IMR-90 (cell line): Measurements from ENCODE around the gene VNN1. TPM values are rescaled to one million over a fixed set of nuclear protein-coding genes. Genes with fewer than 3 reads are reported as not detected.

Source experiments
- ATAC-seq: fragments of 200-7000 bp; cut with Tn5 transposase; 2 replicates; pipeline ENCODE4 v1.9.1; 2020; ENCODE audit warnings: low read depth, mild to moderate bottlenecking, moderate library complexity
- BruUV-seq: library from RNA; stranded (reverse); fragments of 400-500 nt; replicated peaks from 2 replicates; lab custom pipeline; 2021; lab: Mats Ljungman, UMichigan
- CTCF ChIA-PET: fragments of 300-600 bp; formaldehyde crosslinking; extraction: SDS; loops from one replicate; lab custom pipeline; 2021; ENCODE audit warnings: antibody characterized with exemption; lab: Yijun Ruan, JAX
- POLR2A ChIA-PET: fragments of 300-600 bp; sonication (Branson Sonifier 250); formaldehyde crosslinking; loops from one replicate; lab custom pipeline; 2022; ENCODE audit warnings: antibody characterized with exemption; ENCODE audit not compliant: unreplicated experiment; lab: Charles Lee
- DNase-seq: peaks from one replicate; pipeline ENCODE4 v3.0.0; 2013
- H2AFZ ChIP-seq: replicated peaks from 2 replicates; pipeline ENCODE3; 2013; ENCODE audit warnings: low read length, mild to moderate bottlenecking; ENCODE audit not compliant: poor library complexity
- H2AK5ac ChIP-seq: 2 replicates; pipeline ENCODE4 v1.6.1; 2013; ENCODE audit warnings: low read depth, low read length, inconsistent platforms
- H2AK9ac ChIP-seq: replicated peaks from 2 replicates; pipeline ENCODE3; 2013; ENCODE audit warnings: mild to moderate bottlenecking, low read depth, low read length, moderate library complexity; ENCODE audit not compliant: poor library complexity
- H2BK120ac ChIP-seq: 2 replicates; pipeline ENCODE4 v1.6.1; 2013; ENCODE audit warnings: low read depth, low read length, inconsistent platforms
- H2BK15ac ChIP-seq: 3 replicates; pipeline ENCODE4 v1.6.1; 2013; ENCODE audit warnings: low read depth, low read length, inconsistent platforms
- H2BK20ac ChIP-seq: 2 replicates; pipeline ENCODE4 v1.6.1; 2013; ENCODE audit warnings: low read depth, mild to moderate bottlenecking, inconsistent platforms, low read length, moderate library complexity
- H2BK5ac ChIP-seq: 2 replicates; pipeline ENCODE4 v1.6.1; 2013; ENCODE audit warnings: mild to moderate bottlenecking, low read depth, low read length, inconsistent platforms; ENCODE audit not compliant: poor library complexity, severe bottlenecking
- H3K14ac ChIP-seq: replicated peaks from 2 replicates; pipeline ENCODE4 v1.6.1; 2013; ENCODE audit warnings: low read depth, low read length, inconsistent platforms
- H3K18ac ChIP-seq: 2 replicates; pipeline ENCODE4 v1.6.1; 2013; ENCODE audit warnings: low read depth, low read length, control low read depth
- H3K23ac ChIP-seq: 2 replicates; pipeline ENCODE4 v1.6.1; 2013; ENCODE audit warnings: low read depth, low read length, inconsistent platforms
- H3K27ac ChIP-seq: 2 replicates; pipeline ENCODE4 v1.5.1; 2013; ENCODE audit warnings: mild to moderate bottlenecking, control low read depth, low read length; ENCODE audit not compliant: insufficient read depth
- H3K27me3 ChIP-seq: 2 replicates; pipeline ENCODE4 v1.6.1; 2013; ENCODE audit warnings: low read length; ENCODE audit not compliant: control insufficient read depth, insufficient read depth
- H3K36me3 ChIP-seq: 2 replicates; pipeline ENCODE4 v1.6.1; 2013; ENCODE audit warnings: low read length, mixed read lengths; ENCODE audit not compliant: control insufficient read depth, insufficient read depth
- H3K4ac ChIP-seq: 2 replicates; pipeline ENCODE4 v1.6.1; 2013; ENCODE audit warnings: low read depth, low read length, inconsistent platforms
- H3K4me1 ChIP-seq: 2 replicates; pipeline ENCODE4 v1.6.1; 2013; ENCODE audit warnings: low read length, mixed read lengths; ENCODE audit not compliant: control insufficient read depth, insufficient read depth
- H3K4me2 ChIP-seq: 2 replicates; pipeline ENCODE4 v1.6.1; 2013; ENCODE audit warnings: low read depth, mild to moderate bottlenecking, control low read depth, low read length, moderate library complexity
- H3K4me3 ChIP-seq: 2 replicates; pipeline ENCODE4 v1.5.1; 2013; ENCODE audit warnings: low read depth, mild to moderate bottlenecking, control low read depth, low read length, moderate library complexity; ENCODE audit not compliant: insufficient read depth
- H3K56ac ChIP-seq: 2 replicates; pipeline ENCODE4 v1.6.1; 2013; ENCODE audit warnings: low read length, inconsistent platforms; ENCODE audit not compliant: insufficient read depth; ENCODE audit errors: extremely low read depth
- H3K79me1 ChIP-seq, 2 experiments: 2 replicates each; pipeline ENCODE4 v1.6.1; 2013; ENCODE audit warnings: low read length in 2 of 2, inconsistent platforms in 1 of 2, low read depth in 1 of 2
- H3K9ac ChIP-seq: 2 replicates; pipeline ENCODE4 v1.6.1; 2013; ENCODE audit warnings: low read depth, low read length, control low read depth
- H3K9me1 ChIP-seq: 2 replicates; pipeline ENCODE4 v1.6.1; 2013; ENCODE audit warnings: low read length, inconsistent platforms; ENCODE audit not compliant: insufficient read depth
- H3K9me3 ChIP-seq: 2 replicates; pipeline ENCODE4 v1.6.1; 2013; ENCODE audit warnings: low read length; ENCODE audit not compliant: control insufficient read depth, insufficient read depth
- H4K20me1 ChIP-seq: 2 replicates; pipeline ENCODE4 v1.6.1; 2013; ENCODE audit warnings: low read length, inconsistent platforms; ENCODE audit not compliant: insufficient read depth
- H4K5ac ChIP-seq: 2 replicates; pipeline ENCODE4 v1.6.1; 2013; ENCODE audit warnings: mild to moderate bottlenecking, low read depth, low read length, control low read depth
- H4K8ac ChIP-seq, 2 experiments: 2 replicates each; pipeline ENCODE4 v1.6.1; 2013; ENCODE audit warnings: low read depth in 2 of 2, low read length in 2 of 2, control low read depth in 1 of 2, inconsistent platforms in 1 of 2
- H4K91ac ChIP-seq: 2 replicates; pipeline ENCODE4 v1.6.1; 2013; ENCODE audit warnings: low read depth, low read length, inconsistent platforms; ENCODE audit not compliant: insufficient read depth
- BHLHE40 ChIP-seq: fragments of 150-350 bp; IDR thresholded peaks from 2 replicates; pipeline ENCODE4 v1.6.1; 2016; ENCODE audit warnings: mild to moderate bottlenecking, low read depth, low read length
- CEBPB ChIP-seq: IDR thresholded peaks from 2 replicates; pipeline ENCODE4 v1.6.1; 2012; ENCODE audit warnings: low read depth, low read length, improper control_type of control experiment
- CHD1 ChIP-seq: IDR thresholded peaks from 2 replicates; pipeline ENCODE4 v1.6.1; 2012; ENCODE audit warnings: low read depth, low read length, improper control_type of control experiment
- FOS ChIP-seq: fragments of 150-350 bp; IDR thresholded peaks from 2 replicates; pipeline ENCODE4 v1.6.1; 2016; ENCODE audit warnings: low read depth, low read length
- MAFK ChIP-seq: IDR thresholded peaks from 2 replicates; pipeline ENCODE4 v1.6.1; 2012; ENCODE audit warnings: low read depth, low read length, improper control_type of control experiment
- MAZ ChIP-seq: IDR thresholded peaks from 2 replicates; pipeline ENCODE4 v1.6.1; 2012; ENCODE audit warnings: low read depth, mild to moderate bottlenecking, low read length, improper control_type of control experiment, moderate library complexity, borderline replicate concordance
- MXI1 ChIP-seq: IDR thresholded peaks from 2 replicates; pipeline ENCODE4 v1.6.1; 2012; ENCODE audit warnings: low read depth, mild to moderate bottlenecking, low read length, moderate library complexity, borderline replicate concordance
- NFE2L2 ChIP-seq: fragments of 150-350 bp; IDR thresholded peaks from 2 replicates; pipeline ENCODE4 v1.6.1; 2016; ENCODE audit warnings: low read depth, mild to moderate bottlenecking, low read length
- POLR2A ChIP-seq: IDR thresholded peaks from 2 replicates; pipeline ENCODE4 v1.6.1; 2012; ENCODE audit warnings: mild to moderate bottlenecking, low read depth, low read length
- RAD21 ChIP-seq: IDR thresholded peaks from 2 replicates; pipeline ENCODE4 v1.6.1; 2012; ENCODE audit warnings: low read length, improper control_type of control experiment
- RCOR1 ChIP-seq: IDR thresholded peaks from 2 replicates; pipeline ENCODE4 v1.6.1; 2012; ENCODE audit warnings: mild to moderate bottlenecking, low read length, improper control_type of control experiment; ENCODE audit not compliant: insufficient replicate concordance
- RFX5 ChIP-seq: IDR thresholded peaks from 2 replicates; pipeline ENCODE4 v1.8.0; 2012; ENCODE audit warnings: low read depth, mild to moderate bottlenecking, low read length, moderate library complexity
- SMC3 ChIP-seq: fragments of 150-350 bp; IDR thresholded peaks from 2 replicates; pipeline ENCODE4 v1.6.1; 2016; ENCODE audit warnings: low read depth, mild to moderate bottlenecking, antibody characterized with exemption, low read length, moderate library complexity
- WGBS, 2 experiments: methylation state at CpG; one replicate each; pipeline versions ENCODE4 v1.1.5 to v1.1.7; 2013; ENCODE audit warnings: missing lambda C conversion rate in 2 of 2; ENCODE audit not compliant: insufficient read length in 1 of 2; ENCODE audit errors: extremely low coverage in 2 of 2; 5-methylcytosine and 5-hydroxymethylcytosine counted together
- dilution Hi-C: fragments of 300-500 bp; cut with HindIII; formaldehyde crosslinking; loops from one replicate; pipeline ENCODE4 v1.14.3; 2018; ENCODE audit warnings: low sequenced_read_pairs; ENCODE audit not compliant: unreplicated experiment
- in situ Hi-C: fragments of 300-500 bp; cut with MboI; formaldehyde crosslinking; loops from 3 replicates; pipeline ENCODE4 v1.14.3; 2019; ENCODE audit warnings: low sequenced_read_pairs, inconsistent platforms, mixed read lengths
- intact Hi-C: fragments of 100-400 bp; cut with micrococcal nuclease; formaldehyde crosslinking; loops from 2 replicates; pipeline ENCODE4 v1.10.0; 2022
- polyA plus RNA-seq, 3 experiments: library from polyadenylated mRNA; depleted of rRNA; stranded (reverse); fragments of >200 nt; gene quantifications; 2 replicates each; pipeline ENCODE4 v1.2.3, GENCODE V29; 2012; ENCODE audit warnings: low replicate concordance in 1 of 3
- total RNA-seq: library from RNA; depleted of rRNA; stranded (reverse); fragments of >200 nt; gene quantifications from 2 replicates; pipeline ENCODE4 v1.2.3, GENCODE V29; 2012
- TF ChIP-seq, protein P1 (sequence below): fragments of 150-350 bp; IDR thresholded peaks from 2 replicates; pipeline ENCODE4 v1.6.1; 2017; ENCODE audit warnings: mild to moderate bottlenecking, antibody characterized with exemption, low read length, low read depth
- TF ChIP-seq, protein P2 (sequence below): fragments of 150-350 bp; IDR thresholded peaks from 2 replicates; pipeline ENCODE4 v1.6.1; 2016; ENCODE audit warnings: low read depth, mild to moderate bottlenecking, low read length, moderate library complexity, borderline replicate concordance
- TF ChIP-seq, protein P3 (sequence below): conservative IDR thresholded peaks from 2 replicates; pipeline ENCODE4 v1.5.1; 2012; ENCODE audit warnings: mild to moderate bottlenecking, low read depth, low read length, improper control_type of control experiment

VNN1 gene
- total and polyA plus RNA-seq, 2 of the 4 experiments (the other 2 are of a cell fraction) = 0.07 TPM; not detected in 1

DNA sequence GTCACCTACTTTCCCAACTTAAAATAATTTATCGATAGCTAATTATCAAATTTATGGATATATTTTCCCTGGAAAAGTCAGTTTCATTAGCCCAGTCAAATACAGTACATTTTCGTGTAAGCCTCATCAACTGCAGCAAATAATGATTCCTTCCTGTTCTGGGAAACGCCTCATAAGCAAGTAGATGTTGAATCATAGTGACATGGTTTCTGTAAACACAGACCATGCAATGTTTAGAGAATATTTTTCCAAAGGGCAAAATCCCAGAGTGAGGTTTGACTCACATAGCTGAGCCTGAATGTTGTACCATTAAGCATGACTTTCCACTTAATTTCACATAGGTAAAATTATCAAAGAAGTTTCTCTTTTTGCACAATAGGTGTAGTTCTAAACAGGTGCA is 16.7 kb upstream of the VNN1 start:
- in situ Hi-C loops = no loop called here
- Histone ChIP-seq H3K79me1 (no peaks in the 10 kb centered on the region), H3K56ac (no peak overlapping the region), H2AK9ac (no peak overlapping the region), H3K9ac (no peak overlapping the region), H2AK5ac (no peak overlapping the region), H3K4me3 (no peak overlapping the region), H3K9me1 (peaks cover 10% of the 10 kb centered on the region), H4K5ac (no peak overlapping the region), H2AFZ (no peak overlapping the region), H3K27ac (no peak overlapping the region), H2BK5ac (peak overlapping the region; percentile 90), H3K36me3 (no peaks in the 10 kb centered on the region; the same call in 1 of the 2 replicates), H2BK20ac (no peak overlapping the region), H3K27me3 (no peaks in the 10 kb centered on the region), H3K4ac (no peak overlapping the region), H2BK15ac (no peak overlapping the region), H4K91ac (no peak overlapping the region), H4K20me1 (no peaks in the 10 kb centered on the region), H3K4me2 (no peak overlapping the region), H2BK120ac (no peak overlapping the region), H3K23ac (no peak overlapping the region), H4K8ac (no peak overlapping the region; a peak in 1 of 4 replicates), H3K14ac (no peak overlapping the region), H3K9me3 (no peaks in the 10 kb centered on the region), H3K18ac (no peak overlapping the region), H3K4me1 (peaks cover 18% of the 10 kb centered on the region)
- ATAC-seq (peak; percentile 88), DNase-seq (peak; percentile 94)
- dilution Hi-C loops = no loop called here
- TF ChIP-seq POLR2A (no peak), MAFK (peak; percentile 70; the same call in 1 of the 2 replicates), RCOR1 (no peak), FOS (peak; percentile 85), SMC3 (no peak), NFE2L2 (peak; percentile 74; the same call in 1 of the 2 replicates), CHD1 (no peak), MAZ (no peak), CEBPB (peak; percentile 72), MXI1 (0 out of 2 replicates have a peak, but pooled peaks have one; percentile 21), RAD21 (no peak), RFX5 (no peak), BHLHE40 (no peak)
- TF ChIP-seq, protein P1, sequence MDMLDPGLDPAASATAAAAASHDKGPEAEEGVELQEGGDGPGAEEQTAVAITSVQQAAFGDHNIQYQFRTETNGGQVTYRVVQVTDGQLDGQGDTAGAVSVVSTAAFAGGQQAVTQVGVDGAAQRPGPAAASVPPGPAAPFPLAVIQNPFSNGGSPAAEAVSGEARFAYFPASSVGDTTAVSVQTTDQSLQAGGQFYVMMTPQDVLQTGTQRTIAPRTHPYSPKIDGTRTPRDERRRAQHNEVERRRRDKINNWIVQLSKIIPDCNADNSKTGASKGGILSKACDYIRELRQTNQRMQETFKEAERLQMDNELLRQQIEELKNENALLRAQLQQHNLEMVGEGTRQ = no peak
- TF ChIP-seq, protein P2, sequence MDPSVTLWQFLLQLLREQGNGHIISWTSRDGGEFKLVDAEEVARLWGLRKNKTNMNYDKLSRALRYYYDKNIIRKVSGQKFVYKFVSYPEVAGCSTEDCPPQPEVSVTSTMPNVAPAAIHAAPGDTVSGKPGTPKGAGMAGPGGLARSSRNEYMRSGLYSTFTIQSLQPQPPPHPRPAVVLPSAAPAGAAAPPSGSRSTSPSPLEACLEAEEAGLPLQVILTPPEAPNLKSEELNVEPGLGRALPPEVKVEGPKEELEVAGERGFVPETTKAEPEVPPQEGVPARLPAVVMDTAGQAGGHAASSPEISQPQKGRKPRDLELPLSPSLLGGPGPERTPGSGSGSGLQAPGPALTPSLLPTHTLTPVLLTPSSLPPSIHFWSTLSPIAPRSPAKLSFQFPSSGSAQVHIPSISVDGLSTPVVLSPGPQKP = no peak
- TF ChIP-seq, protein P3, sequence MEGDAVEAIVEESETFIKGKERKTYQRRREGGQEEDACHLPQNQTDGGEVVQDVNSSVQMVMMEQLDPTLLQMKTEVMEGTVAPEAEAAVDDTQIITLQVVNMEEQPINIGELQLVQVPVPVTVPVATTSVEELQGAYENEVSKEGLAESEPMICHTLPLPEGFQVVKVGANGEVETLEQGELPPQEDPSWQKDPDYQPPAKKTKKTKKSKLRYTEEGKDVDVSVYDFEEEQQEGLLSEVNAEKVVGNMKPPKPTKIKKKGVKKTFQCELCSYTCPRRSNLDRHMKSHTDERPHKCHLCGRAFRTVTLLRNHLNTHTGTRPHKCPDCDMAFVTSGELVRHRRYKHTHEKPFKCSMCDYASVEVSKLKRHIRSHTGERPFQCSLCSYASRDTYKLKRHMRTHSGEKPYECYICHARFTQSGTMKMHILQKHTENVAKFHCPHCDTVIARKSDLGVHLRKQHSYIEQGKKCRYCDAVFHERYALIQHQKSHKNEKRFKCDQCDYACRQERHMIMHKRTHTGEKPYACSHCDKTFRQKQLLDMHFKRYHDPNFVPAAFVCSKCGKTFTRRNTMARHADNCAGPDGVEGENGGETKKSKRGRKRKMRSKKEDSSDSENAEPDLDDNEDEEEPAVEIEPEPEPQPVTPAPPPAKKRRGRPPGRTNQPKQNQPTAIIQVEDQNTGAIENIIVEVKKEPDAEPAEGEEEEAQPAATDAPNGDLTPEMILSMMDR = no peak
- no TSS peak for BruUV-seq
- intact Hi-C loops = no loop called here
- WGBS, 2 experiments = no CpG with 5 or more reads among the region's 3 CpGs
- POLR2A ChIA-PET = interaction anchor here (0.6 kb wide), 1 partner anchor 83 kb away, joined by 3 read pairs; no protein-coding TSS in a partner anchor
- CTCF ChIA-PET = no interaction called here
